ENCODE results near the gene UNC45B.

DNA sequence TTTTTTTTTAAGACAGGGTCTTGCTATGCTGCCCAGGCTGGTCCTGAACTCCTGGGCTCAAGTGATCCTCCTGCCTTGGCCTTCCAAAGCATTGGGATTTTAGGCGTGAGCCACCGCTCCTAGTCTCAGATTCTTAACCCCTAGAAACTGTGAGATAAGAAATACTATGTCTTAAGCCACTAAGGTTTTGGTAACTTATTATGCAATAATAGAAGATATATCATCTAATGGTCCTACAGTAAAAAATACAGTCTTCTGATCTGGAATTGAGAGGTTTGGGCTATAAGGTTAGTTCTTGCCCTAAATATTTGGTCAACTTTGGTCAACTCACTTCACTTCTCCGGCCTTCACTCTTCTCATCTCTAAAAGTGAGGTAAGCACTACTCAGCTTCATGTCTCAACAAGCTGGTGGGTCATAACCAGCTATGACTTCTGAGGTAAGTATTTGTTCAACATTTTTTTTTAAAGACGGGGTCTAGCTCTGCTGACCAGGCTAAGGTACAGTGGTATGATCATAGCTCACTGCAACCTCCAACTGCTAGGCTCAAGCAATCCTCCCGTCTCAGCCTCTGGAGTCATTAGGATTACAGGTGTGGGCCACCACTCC is 42.7 kb upstream of the UNC45B start:
- TF ChIP-seq CTCF (IDR thresholded peaks at IDR 0.05; ENCODE audit: insufficient read depth, low read length), result no peak
- TF ChIP-seq POLR2AphosphoS5 (IDR thresholded peaks at IDR 0.05; ENCODE audit: low read depth), result no peak
